Measurements from ENCODE around the gene BMPR1B.

- TF ChIP-seq JUNB (IDR thresholded peaks at IDR 0.05) (no peak), USF2 (IDR thresholded peaks at IDR 0.05) (no peak), MYC (IDR thresholded peaks at IDR 0.05; ENCODE audit: borderline replicate concordance, low read length) (no peak), BHLHE40 (IDR thresholded peaks at IDR 0.05; ENCODE audit: low read depth, low read length) (no peak), POLR2A (IDR thresholded peaks at IDR 0.05; ENCODE audit: low read length) (no peak), EHMT2 (IDR thresholded peaks at IDR 0.05; ENCODE audit: low read depth) (no peak), CHD2 (IDR thresholded peaks at IDR 0.05; ENCODE audit: low read length, partially characterized antibody) (no peak), JUN (IDR thresholded peaks at IDR 0.05) (no peak), CEBPB (IDR thresholded peaks at IDR 0.05) (no peak), SMC3 (IDR thresholded peaks at IDR 0.05) (peak; percentile 68)
- TF ChIP-seq, protein P1, sequence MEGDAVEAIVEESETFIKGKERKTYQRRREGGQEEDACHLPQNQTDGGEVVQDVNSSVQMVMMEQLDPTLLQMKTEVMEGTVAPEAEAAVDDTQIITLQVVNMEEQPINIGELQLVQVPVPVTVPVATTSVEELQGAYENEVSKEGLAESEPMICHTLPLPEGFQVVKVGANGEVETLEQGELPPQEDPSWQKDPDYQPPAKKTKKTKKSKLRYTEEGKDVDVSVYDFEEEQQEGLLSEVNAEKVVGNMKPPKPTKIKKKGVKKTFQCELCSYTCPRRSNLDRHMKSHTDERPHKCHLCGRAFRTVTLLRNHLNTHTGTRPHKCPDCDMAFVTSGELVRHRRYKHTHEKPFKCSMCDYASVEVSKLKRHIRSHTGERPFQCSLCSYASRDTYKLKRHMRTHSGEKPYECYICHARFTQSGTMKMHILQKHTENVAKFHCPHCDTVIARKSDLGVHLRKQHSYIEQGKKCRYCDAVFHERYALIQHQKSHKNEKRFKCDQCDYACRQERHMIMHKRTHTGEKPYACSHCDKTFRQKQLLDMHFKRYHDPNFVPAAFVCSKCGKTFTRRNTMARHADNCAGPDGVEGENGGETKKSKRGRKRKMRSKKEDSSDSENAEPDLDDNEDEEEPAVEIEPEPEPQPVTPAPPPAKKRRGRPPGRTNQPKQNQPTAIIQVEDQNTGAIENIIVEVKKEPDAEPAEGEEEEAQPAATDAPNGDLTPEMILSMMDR (IDR thresholded peaks at IDR 0.05) = peak; percentile 65
- TF ChIP-seq, protein P2, sequence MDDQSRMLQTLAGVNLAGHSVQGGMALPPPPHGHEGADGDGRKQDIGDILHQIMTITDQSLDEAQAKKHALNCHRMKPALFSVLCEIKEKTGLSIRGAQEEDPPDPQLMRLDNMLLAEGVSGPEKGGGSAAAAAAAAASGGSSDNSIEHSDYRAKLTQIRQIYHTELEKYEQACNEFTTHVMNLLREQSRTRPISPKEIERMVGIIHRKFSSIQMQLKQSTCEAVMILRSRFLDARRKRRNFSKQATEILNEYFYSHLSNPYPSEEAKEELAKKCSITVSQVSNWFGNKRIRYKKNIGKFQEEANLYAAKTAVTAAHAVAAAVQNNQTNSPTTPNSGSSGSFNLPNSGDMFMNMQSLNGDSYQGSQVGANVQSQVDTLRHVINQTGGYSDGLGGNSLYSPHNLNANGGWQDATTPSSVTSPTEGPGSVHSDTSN (IDR thresholded peaks at IDR 0.05) = no peak
- TF ChIP-seq, protein P3, sequence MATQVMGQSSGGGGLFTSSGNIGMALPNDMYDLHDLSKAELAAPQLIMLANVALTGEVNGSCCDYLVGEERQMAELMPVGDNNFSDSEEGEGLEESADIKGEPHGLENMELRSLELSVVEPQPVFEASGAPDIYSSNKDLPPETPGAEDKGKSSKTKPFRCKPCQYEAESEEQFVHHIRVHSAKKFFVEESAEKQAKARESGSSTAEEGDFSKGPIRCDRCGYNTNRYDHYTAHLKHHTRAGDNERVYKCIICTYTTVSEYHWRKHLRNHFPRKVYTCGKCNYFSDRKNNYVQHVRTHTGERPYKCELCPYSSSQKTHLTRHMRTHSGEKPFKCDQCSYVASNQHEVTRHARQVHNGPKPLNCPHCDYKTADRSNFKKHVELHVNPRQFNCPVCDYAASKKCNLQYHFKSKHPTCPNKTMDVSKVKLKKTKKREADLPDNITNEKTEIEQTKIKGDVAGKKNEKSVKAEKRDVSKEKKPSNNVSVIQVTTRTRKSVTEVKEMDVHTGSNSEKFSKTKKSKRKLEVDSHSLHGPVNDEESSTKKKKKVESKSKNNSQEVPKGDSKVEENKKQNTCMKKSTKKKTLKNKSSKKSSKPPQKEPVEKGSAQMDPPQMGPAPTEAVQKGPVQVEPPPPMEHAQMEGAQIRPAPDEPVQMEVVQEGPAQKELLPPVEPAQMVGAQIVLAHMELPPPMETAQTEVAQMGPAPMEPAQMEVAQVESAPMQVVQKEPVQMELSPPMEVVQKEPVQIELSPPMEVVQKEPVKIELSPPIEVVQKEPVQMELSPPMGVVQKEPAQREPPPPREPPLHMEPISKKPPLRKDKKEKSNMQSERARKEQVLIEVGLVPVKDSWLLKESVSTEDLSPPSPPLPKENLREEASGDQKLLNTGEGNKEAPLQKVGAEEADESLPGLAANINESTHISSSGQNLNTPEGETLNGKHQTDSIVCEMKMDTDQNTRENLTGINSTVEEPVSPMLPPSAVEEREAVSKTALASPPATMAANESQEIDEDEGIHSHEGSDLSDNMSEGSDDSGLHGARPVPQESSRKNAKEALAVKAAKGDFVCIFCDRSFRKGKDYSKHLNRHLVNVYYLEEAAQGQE (IDR thresholded peaks at IDR 0.05) = no peak
- TF ChIP-seq, protein P4, sequence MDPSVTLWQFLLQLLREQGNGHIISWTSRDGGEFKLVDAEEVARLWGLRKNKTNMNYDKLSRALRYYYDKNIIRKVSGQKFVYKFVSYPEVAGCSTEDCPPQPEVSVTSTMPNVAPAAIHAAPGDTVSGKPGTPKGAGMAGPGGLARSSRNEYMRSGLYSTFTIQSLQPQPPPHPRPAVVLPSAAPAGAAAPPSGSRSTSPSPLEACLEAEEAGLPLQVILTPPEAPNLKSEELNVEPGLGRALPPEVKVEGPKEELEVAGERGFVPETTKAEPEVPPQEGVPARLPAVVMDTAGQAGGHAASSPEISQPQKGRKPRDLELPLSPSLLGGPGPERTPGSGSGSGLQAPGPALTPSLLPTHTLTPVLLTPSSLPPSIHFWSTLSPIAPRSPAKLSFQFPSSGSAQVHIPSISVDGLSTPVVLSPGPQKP (IDR thresholded peaks at IDR 0.05; ENCODE audit: low read depth, low read length) = no peak
Measured at GRCh38 chr4:95165926-95166524, 408.3 kb downstream of the BMPR1B start.
